GM12892 (cell line): Measurements from ENCODE around the gene TOM1L1.

Experiments
- DNase-seq: peaks from one replicate; pipeline ENCODE4 v3.0.0; 2011; ENCODE audit not compliant: insufficient read length
- FAIRE-seq: peaks from 2 replicates; lab custom pipeline; 2011; peaks lifted over from hg19 to GRCh38; lab: Jason Lieb, UNC
- POLR2A ChIP-seq: IDR thresholded peaks from 2 replicates; pipeline ENCODE4 v1.6.1; 2011; ENCODE audit warnings: low read depth, low read length, control low read depth
- POLR2AphosphoS5 ChIP-seq: IDR thresholded peaks from 2 replicates; pipeline ENCODE4 v1.6.1; 2011; ENCODE audit warnings: low read depth, low read length, control low read depth
- TAF1 ChIP-seq: IDR thresholded peaks from 2 replicates; pipeline ENCODE4 v1.6.1; 2011; ENCODE audit warnings: low read depth, mild to moderate bottlenecking, control low read depth, low read length, borderline replicate concordance

The TOM1L1 gene

GRCh38 chr17:54933921-54934320 lies 33.3 kb downstream of the TOM1L1 start:
- no peak for TF ChIP-seq TAF1
- TF ChIP-seq POLR2A, result no peak
- TF ChIP-seq POLR2AphosphoS5, result no peak
- DNase-seq (no peak), FAIRE-seq (no peak)

DNA sequence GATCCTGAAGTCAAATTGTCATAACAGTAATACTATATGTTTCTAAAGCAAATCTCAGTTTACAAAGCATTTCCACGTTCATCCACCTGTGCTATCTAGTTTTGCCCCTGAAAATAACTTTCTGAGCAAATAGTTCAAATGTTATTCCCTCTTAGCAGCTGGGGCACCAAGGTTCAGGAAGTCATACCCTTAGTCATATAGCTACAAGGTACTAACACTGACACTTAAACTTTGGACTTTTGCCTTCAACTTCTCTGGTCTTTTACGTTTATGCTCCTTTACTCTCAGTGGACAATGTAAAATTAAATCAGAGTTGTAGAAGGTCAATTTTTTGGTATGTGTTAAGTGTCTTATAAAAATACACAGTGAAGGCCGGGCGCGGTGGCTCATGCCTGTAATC lies 34.8 kb downstream of the TOM1L1 start:
- DNase-seq, result no peak
- TF ChIP-seq TAF1, result no peak
- FAIRE-seq, result no peak

DNA sequence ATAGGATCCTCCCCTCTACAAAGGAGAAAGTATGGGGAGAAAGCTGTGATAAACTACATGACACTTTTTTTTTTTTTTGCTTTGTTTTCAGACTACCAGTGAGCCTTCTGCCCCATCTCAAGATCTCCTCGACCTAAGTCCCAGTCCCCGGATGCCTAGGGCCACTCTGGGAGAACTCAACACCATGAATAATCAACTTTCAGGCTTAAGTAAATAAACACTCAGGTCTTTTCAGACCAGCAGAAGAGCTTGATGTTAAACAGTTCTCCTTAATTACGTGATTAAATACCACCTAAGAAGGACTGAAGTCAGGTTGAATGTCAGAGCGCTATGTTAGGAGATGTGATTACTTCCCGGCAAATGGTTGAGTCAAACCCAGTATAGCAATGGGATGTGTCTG lies 36.4 kb downstream of the TOM1L1 start:
- TF ChIP-seq POLR2A, result no peak
- TF ChIP-seq TAF1, result no peak
- TF ChIP-seq POLR2AphosphoS5, result no peak
- no peak for FAIRE-seq
- DNase-seq, result no peak

- FAIRE-seq, result no peak
- TF ChIP-seq POLR2A (no peak), POLR2AphosphoS5 (no peak), TAF1 (no peak)
- DNase-seq, result no peak
Measured at GRCh38 chr17:54937426-54937825, 36.8 kb downstream of the TOM1L1 start.

- no peak for FAIRE-seq
- no peak for DNase-seq
- TF ChIP-seq POLR2A, result no peak
- no peak for TF ChIP-seq POLR2AphosphoS5
- TF ChIP-seq TAF1, result no peak
Measured at GRCh38 chr17:54941285-54941684, 40.6 kb downstream of the TOM1L1 start.

- DNase-seq (no peak), FAIRE-seq (no peak)
- TF ChIP-seq POLR2A, result no peak
- no peak for TF ChIP-seq TAF1
- no peak for TF ChIP-seq POLR2AphosphoS5
Measured at GRCh38 chr17:54944796-54945195, 44.1 kb downstream of the TOM1L1 start.

- FAIRE-seq (no peak), DNase-seq (no peak)
- TF ChIP-seq POLR2A (no peak), POLR2AphosphoS5 (no peak), TAF1 (no peak)
Measured at GRCh38 chr17:54945231-54945630, 44.6 kb downstream of the TOM1L1 start.

- DNase-seq (no peak), FAIRE-seq (no peak)
- TF ChIP-seq POLR2A (no peak), TAF1 (no peak), POLR2AphosphoS5 (no peak)
Measured at GRCh38 chr17:54945671-54946070, 45.0 kb downstream of the TOM1L1 start.

DNA sequence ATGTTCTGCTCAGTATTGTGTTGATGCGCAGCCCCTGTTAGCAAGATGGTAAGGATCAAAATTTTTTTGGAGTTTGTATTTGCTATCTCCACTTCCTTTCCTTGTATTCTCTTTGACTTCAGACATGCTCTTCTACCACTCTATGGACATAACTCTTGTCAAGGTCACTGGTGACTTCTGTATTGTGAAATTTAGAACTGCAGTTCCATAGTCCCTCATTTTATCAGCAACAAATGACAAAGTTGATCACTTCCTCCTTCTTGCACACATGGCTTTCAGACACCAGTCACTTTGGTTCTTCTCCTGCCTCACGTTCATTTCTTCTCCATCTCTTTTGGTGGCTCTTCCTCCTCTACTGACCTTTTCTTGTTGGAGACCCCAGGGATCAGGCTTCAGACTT lies 46.7 kb downstream of the TOM1L1 start:
- FAIRE-seq (no peak), DNase-seq (no peak)
- no peak for TF ChIP-seq TAF1
- TF ChIP-seq POLR2A, result no peak
- TF ChIP-seq POLR2AphosphoS5, result no peak

- DNase-seq (no peak), FAIRE-seq (no peak)
- no peak for TF ChIP-seq TAF1
- TF ChIP-seq POLR2A, result no peak
- no peak for TF ChIP-seq POLR2AphosphoS5
Measured at GRCh38 chr17:54948380-54948779, 47.7 kb downstream of the TOM1L1 start.

DNA sequence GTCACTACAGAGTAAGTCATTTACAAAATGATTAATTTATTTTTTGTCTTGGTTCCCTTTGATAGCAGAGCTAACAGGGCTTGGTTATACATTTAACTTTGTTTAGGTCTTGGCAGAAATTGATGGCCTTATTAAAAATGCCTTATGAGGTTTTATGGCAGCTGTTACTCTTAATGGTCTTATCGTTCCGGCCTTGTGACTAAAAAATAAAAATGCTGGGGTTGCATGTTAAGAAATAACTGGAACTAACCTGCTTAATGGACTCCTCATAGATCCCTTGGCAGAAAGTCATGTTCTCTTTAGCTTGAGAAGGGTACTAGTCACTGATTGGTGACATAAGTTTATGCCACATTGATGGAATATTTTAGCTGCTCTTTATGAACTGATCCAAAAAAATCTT lies 49.5 kb downstream of the TOM1L1 start:
- FAIRE-seq (no peak), DNase-seq (no peak)
- TF ChIP-seq TAF1 (no peak), POLR2A (no peak), POLR2AphosphoS5 (no peak)

DNA sequence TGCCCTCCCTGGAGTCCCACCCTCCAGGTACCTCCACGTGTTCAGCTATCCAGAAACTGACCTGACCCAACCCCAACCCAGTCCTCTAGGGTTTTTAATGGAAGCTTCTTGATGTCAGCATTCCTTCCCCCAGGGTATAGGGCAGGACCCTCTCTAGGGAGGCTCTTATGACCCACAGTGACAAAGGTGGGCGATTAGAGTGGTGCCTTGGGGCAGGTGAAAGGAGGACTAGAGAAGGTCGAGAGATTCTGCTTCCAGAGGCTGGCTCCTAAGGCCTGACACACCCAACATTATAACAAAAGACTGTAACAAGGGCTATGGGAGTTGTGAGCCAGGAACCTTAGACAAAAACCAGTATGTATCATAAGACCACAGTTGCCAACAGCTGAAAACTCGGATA lies 50.6 kb downstream of the TOM1L1 start:
- TF ChIP-seq TAF1 (no peak), POLR2A (no peak), POLR2AphosphoS5 (no peak)
- no peak for DNase-seq
- no peak for FAIRE-seq

- DNase-seq (no peak), FAIRE-seq (no peak)
- no peak for TF ChIP-seq POLR2A
- no peak for TF ChIP-seq TAF1
- TF ChIP-seq POLR2AphosphoS5, result no peak
Measured at GRCh38 chr17:54956791-54957190, 56.1 kb downstream of the TOM1L1 start.
